ENCODE results near the gene ZNF444. TPM values are rescaled to one million over a fixed set of nuclear protein-coding genes. Genes with fewer than 3 reads are reported as not detected.

Gene ZNF444
- total and polyA plus RNA-seq, 2 of the 8 experiments (the other 6 are each of a cell fraction or from before 2014, with no cell fraction given): 49.5 to 54.5 TPM

DNA sequence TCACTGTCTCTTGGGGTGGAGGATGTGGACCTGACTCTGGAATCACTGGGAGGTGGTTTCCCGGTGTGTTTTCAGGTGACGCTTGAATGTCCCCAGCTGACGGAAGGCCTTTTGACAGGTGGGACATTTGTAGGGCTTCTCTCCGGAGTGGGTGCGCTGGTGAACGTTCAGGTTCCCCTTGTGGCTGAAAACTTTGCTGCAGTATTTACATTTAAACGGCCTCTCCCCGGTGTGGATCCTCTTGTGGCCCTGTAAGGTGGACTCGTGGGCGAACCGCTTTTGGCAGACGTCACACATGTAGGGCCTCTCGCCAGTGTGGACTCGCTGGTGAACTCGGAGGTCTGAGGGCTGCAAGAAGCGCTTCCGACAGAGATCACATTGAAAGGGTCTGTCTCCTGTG lies 48.7 kb downstream of the ZNF444 start:
- no peak for FAIRE-seq
- no peak overlapping the region for H3K4ac ChIP-seq (replicated peaks; ENCODE audit: insufficient read length, low read depth, low read length)
- H3K9ac ChIP-seq (replicated peaks in 1 of 4; ENCODE audit: extremely low read depth in 1 of 4, low read depth in 3 of 4, low read length in 3 of 4): no peak overlapping the region
- H3K23me2 ChIP-seq (ENCODE audit: low read depth, low read length): no peaks in the 10 kb centered on the region
- H3K9me3 ChIP-seq (ENCODE audit: insufficient read depth in 2 of 2, low read depth in 1 of 2, low read length in 1 of 2): no peaks in the 10 kb centered on the region
- H4K91ac ChIP-seq (replicated peaks; ENCODE audit: insufficient read length, low read length): no peak overlapping the region
- H2BK12ac ChIP-seq (ENCODE audit: low read depth, low read length): no peak overlapping the region
- H3K79me1 ChIP-seq (ENCODE audit: low read depth, low read length): no peaks in the 10 kb centered on the region
- no peaks in the 10 kb centered on the region for H3K79me2 ChIP-seq (ENCODE audit: control insufficient read depth in 1 of 2, insufficient read depth in 2 of 2, low read length in 2 of 2)
- no peak overlapping the region for H3K23ac ChIP-seq (ENCODE audit: insufficient read length)
- no peak overlapping the region for H4K5ac ChIP-seq (ENCODE audit: insufficient read length, low read depth, low read length)
- WGBS, 2 experiments (ENCODE audit: extremely low coverage in 1 of 2, insufficient coverage in 1 of 2, insufficient read length in 1 of 2, insufficient replicate concordance in 2 of 2, low coverage in 1 of 2, low lambda C conversion rate in 2 of 2, missing lambda C conversion rate in 1 of 2): 89% methylated on average over 17 of the region's 17 CpGs; no CpG with 5 or more reads in 1 of the 2 experiments
- no peak overlapping the region for H2BK20ac ChIP-seq (ENCODE audit: low read length)
- ChIA-PET CTCF (ENCODE audit: partially characterized antibody) (interaction anchor here (1.0 to 4.2 kb wide), 9 partner anchors 11 to 114 kb away, joined by 3 to 38 read pairs (median 4); partner anchors contain the start of gene GALP), POLR2A (ENCODE audit: partially characterized antibody) (no interaction called here)
- no peak overlapping the region for H2AK5ac ChIP-seq (ENCODE audit: low read depth, low read length)
- no peak overlapping the region for H3K4me3 ChIP-seq (ENCODE audit: extremely low read depth in 1 of 4, insufficient read depth in 2 of 4, low read depth in 3 of 4, low read length in 4 of 4)
- H3K36me3 ChIP-seq (ENCODE audit: control insufficient read depth in 2 of 4, insufficient read depth in 4 of 4, low read length in 3 of 4): no peaks in the 10 kb centered on the region
- H2BK5ac ChIP-seq (ENCODE audit: low read depth, low read length): no peak overlapping the region
- H3K27me3 ChIP-seq (replicated peaks in 1 of 4; ENCODE audit: control insufficient read depth in 3 of 4, extremely low read depth in 1 of 4, insufficient read depth in 3 of 4, low read length in 3 of 4): no peaks in the 10 kb centered on the region
- no peak overlapping the region for H3K14ac ChIP-seq (ENCODE audit: insufficient read length)
- H3K18ac ChIP-seq (ENCODE audit: extremely low read depth, low read length): no peak overlapping the region
- H2BK120ac ChIP-seq (replicated peaks; ENCODE audit: low read depth, low read length): no peak overlapping the region
- H3K27ac ChIP-seq (ENCODE audit: low read depth, low read length): no peak overlapping the region
- H3K56ac ChIP-seq (replicated peaks; ENCODE audit: insufficient read length, low read depth, low read length): no peak overlapping the region
- no peak overlapping the region for H2AFZ ChIP-seq (ENCODE audit: low read length)
- H4K20me1 ChIP-seq (replicated peaks in 1 of 2; ENCODE audit: control insufficient read depth in 1 of 2, insufficient read depth in 2 of 2, low read length in 2 of 2): no peaks in the 10 kb centered on the region
- no peak overlapping the region for H2BK15ac ChIP-seq (ENCODE audit: low read length)
- no peak overlapping the region for H4K8ac ChIP-seq (ENCODE audit: extremely low read depth, insufficient read depth, low read length)
- no peak for DNase-seq (ENCODE audit: low read depth in 1 of 2, low spot score in 2 of 2)
- no peaks in the 10 kb centered on the region for H3K4me1 ChIP-seq (replicated peaks in 1 of 4; ENCODE audit: control insufficient read depth in 3 of 4, insufficient read depth in 4 of 4, low read length in 3 of 4)
- H3K4me2 ChIP-seq (ENCODE audit: insufficient read depth in 1 of 2, low read depth in 2 of 2, low read length in 2 of 2): no peak overlapping the region
- TF ChIP-seq GTF2F1 (IDR thresholded peaks at IDR 0.05; ENCODE audit: borderline replicate concordance, low read depth, low read length) (no peak), TBP (IDR thresholded peaks at IDR 0.05; ENCODE audit: low read depth, low read length) (no peak), ATF3 (IDR thresholded peaks at IDR 0.05; ENCODE audit: insufficient read depth, low read depth, low read length) (no peak), RAD21 (IDR thresholded peaks at IDR 0.05 in 1 of 2, conservative IDR thresholded peaks at IDR 0.05 in 1 of 2; ENCODE audit: low read depth in 2 of 2, low read length in 2 of 2) (0 out of 4 replicates have a peak, but pooled peaks of 1 of the 2 experiments have one; percentile 1), CTCF (IDR thresholded peaks at IDR 0.05; ENCODE audit: control extremely low read depth in 1 of 3, insufficient read depth in 1 of 3, low read depth in 1 of 3, low read length in 3 of 3) (peak in 1 of 3 experiments; percentile 20; a peak in 1 of 4 replicates), ASH2L (IDR thresholded peaks at IDR 0.05; ENCODE audit: low read length) (no peak), JUND (IDR thresholded peaks at IDR 0.05; ENCODE audit: low read length) (no peak), CHD1 (IDR thresholded peaks at IDR 0.05; ENCODE audit: low read depth, low read length) (no peak)
- TF ChIP-seq, protein P1, sequence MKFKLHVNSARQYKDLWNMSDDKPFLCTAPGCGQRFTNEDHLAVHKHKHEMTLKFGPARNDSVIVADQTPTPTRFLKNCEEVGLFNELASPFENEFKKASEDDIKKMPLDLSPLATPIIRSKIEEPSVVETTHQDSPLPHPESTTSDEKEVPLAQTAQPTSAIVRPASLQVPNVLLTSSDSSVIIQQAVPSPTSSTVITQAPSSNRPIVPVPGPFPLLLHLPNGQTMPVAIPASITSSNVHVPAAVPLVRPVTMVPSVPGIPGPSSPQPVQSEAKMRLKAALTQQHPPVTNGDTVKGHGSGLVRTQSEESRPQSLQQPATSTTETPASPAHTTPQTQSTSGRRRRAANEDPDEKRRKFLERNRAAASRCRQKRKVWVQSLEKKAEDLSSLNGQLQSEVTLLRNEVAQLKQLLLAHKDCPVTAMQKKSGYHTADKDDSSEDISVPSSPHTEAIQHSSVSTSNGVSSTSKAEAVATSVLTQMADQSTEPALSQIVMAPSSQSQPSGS (IDR thresholded peaks at IDR 0.05; ENCODE audit: low read length): no peak

Data from H1 (cell line).